ENCODE data around the gene SLC30A10.
"Not testable (repeated sequence)": the region's sequence is repeated elsewhere in the genome, so short reads cannot be mapped to it uniquely, and the experiment has no call there.

SLC30A10 gene

GRCh38 chr1:219954052-219954451 lies 25.7 kb upstream of the SLC30A10 start:
- H2AFZ ChIP-seq (ENCODE audit: low read length, unreplicated experiment) = no peak overlapping the region
- no peak overlapping the region for H3K4me3 ChIP-seq (ENCODE audit: low read depth, low read length)
- no peaks in the 10 kb centered on the region for H3K36me3 ChIP-seq (ENCODE audit: insufficient read depth, low read length)
- no peaks in the 10 kb centered on the region for H3K4me1 ChIP-seq (ENCODE audit: control insufficient read depth, insufficient read depth, low read length, unreplicated experiment)
- no peaks in the 10 kb centered on the region for H3K27me3 ChIP-seq (ENCODE audit: insufficient read depth, low read length)
- no peaks in the 10 kb centered on the region for H3K79me2 ChIP-seq (ENCODE audit: control insufficient read depth, insufficient read depth, low read length, unreplicated experiment)
- no peak overlapping the region for H3K27ac ChIP-seq (ENCODE audit: low read depth, low read length)

- H2AFZ ChIP-seq (ENCODE audit: low read length, unreplicated experiment) = no peak overlapping the region
- H3K79me2 ChIP-seq (ENCODE audit: control insufficient read depth, insufficient read depth, low read length, unreplicated experiment) = no peaks in the 10 kb centered on the region
- no peaks in the 10 kb centered on the region for H3K4me1 ChIP-seq (ENCODE audit: control insufficient read depth, insufficient read depth, low read length, unreplicated experiment)
Observed at GRCh38 chr1:219952361-219952760, 24.0 kb upstream of the SLC30A10 start.

GRCh38 chr1:219949227-219949626 lies 20.9 kb upstream of the SLC30A10 start:
- not testable (repeated sequence) for H3K79me2 ChIP-seq (ENCODE audit: control insufficient read depth, insufficient read depth, low read length, unreplicated experiment)

More at GRCh38 chr1:219952361-219952760, 24.0 kb upstream of the SLC30A10 start:
- no peak overlapping the region for H3K27ac ChIP-seq (ENCODE audit: low read depth, low read length)
- no peaks in the 10 kb centered on the region for H3K36me3 ChIP-seq (ENCODE audit: insufficient read depth, low read length)
- H3K4me3 ChIP-seq (ENCODE audit: low read depth, low read length) = no peak overlapping the region
- no peaks in the 10 kb centered on the region for H3K27me3 ChIP-seq (ENCODE audit: insufficient read depth, low read length)

GRCh38 chr1:219948766-219949165 lies 20.4 kb upstream of the SLC30A10 start:
- H2AFZ ChIP-seq (ENCODE audit: low read length, unreplicated experiment); H3K4me1 ChIP-seq (ENCODE audit: control insufficient read depth, insufficient read depth, low read length, unreplicated experiment); H3K36me3 ChIP-seq (ENCODE audit: insufficient read depth, low read length); H3K27ac ChIP-seq (ENCODE audit: low read depth, low read length); H3K79me2 ChIP-seq (ENCODE audit: control insufficient read depth, insufficient read depth, low read length, unreplicated experiment); H3K4me3 ChIP-seq (ENCODE audit: low read depth, low read length): not testable (repeated sequence)
- peaks cover 20% of the 10 kb centered on the region for H3K27me3 ChIP-seq (ENCODE audit: insufficient read depth, low read length)

More at GRCh38 chr1:219949227-219949626, 20.9 kb upstream of the SLC30A10 start:
- H3K27ac ChIP-seq (ENCODE audit: low read depth, low read length); H3K36me3 ChIP-seq (ENCODE audit: insufficient read depth, low read length); H2AFZ ChIP-seq (ENCODE audit: low read length, unreplicated experiment); H3K4me1 ChIP-seq (ENCODE audit: control insufficient read depth, insufficient read depth, low read length, unreplicated experiment); H3K4me3 ChIP-seq (ENCODE audit: low read depth, low read length): not testable (repeated sequence)
- peaks cover 20% of the 10 kb centered on the region for H3K27me3 ChIP-seq (ENCODE audit: insufficient read depth, low read length)

GRCh38 chr1:219945795-219946194 lies 17.4 kb upstream of the SLC30A10 start:
- no peak overlapping the region for H3K27ac ChIP-seq (ENCODE audit: low read depth, low read length)
- no peak overlapping the region for H3K4me3 ChIP-seq (ENCODE audit: low read depth, low read length)
- H3K27me3 ChIP-seq (ENCODE audit: insufficient read depth, low read length) = peaks cover 39% of the 10 kb centered on the region

GRCh38 chr1:219941179-219942118 lies 13.1 kb upstream of the SLC30A10 start:
- no peaks in the 10 kb centered on the region for H3K4me1 ChIP-seq (ENCODE audit: control insufficient read depth, insufficient read depth, low read length, unreplicated experiment)
- H2AFZ ChIP-seq (ENCODE audit: low read length, unreplicated experiment) = no peak overlapping the region
- H3K79me2 ChIP-seq (ENCODE audit: control insufficient read depth, insufficient read depth, low read length, unreplicated experiment) = no peaks in the 10 kb centered on the region
- peaks cover 67% of the 10 kb centered on the region for H3K27me3 ChIP-seq (ENCODE audit: insufficient read depth, low read length)
- no peak overlapping the region for H3K4me3 ChIP-seq (ENCODE audit: low read depth, low read length)
- H3K27ac ChIP-seq (ENCODE audit: low read depth, low read length) = no peak overlapping the region
- H3K36me3 ChIP-seq (ENCODE audit: insufficient read depth, low read length) = no peaks in the 10 kb centered on the region

More at GRCh38 chr1:219945795-219946194, 17.4 kb upstream of the SLC30A10 start:
- Histone ChIP-seq H3K4me1 (ENCODE audit: control insufficient read depth, insufficient read depth, low read length, unreplicated experiment) (no peaks in the 10 kb centered on the region), H3K79me2 (ENCODE audit: control insufficient read depth, insufficient read depth, low read length, unreplicated experiment) (no peaks in the 10 kb centered on the region), H2AFZ (ENCODE audit: low read length, unreplicated experiment) (no peak overlapping the region), H3K36me3 (ENCODE audit: insufficient read depth, low read length) (no peaks in the 10 kb centered on the region)

- H3K36me3 ChIP-seq (ENCODE audit: insufficient read depth, low read length) = no peaks in the 10 kb centered on the region
- H3K27me3 ChIP-seq (ENCODE audit: insufficient read depth, low read length) = peaks cover 66% of the 10 kb centered on the region
- H3K79me2 ChIP-seq (ENCODE audit: control insufficient read depth, insufficient read depth, low read length, unreplicated experiment) = no peaks in the 10 kb centered on the region
- no peak overlapping the region for H3K27ac ChIP-seq (ENCODE audit: low read depth, low read length)
- H3K4me1 ChIP-seq (ENCODE audit: control insufficient read depth, insufficient read depth, low read length, unreplicated experiment) = no peaks in the 10 kb centered on the region
- no peak overlapping the region for H3K4me3 ChIP-seq (ENCODE audit: low read depth, low read length)
- H2AFZ ChIP-seq (ENCODE audit: low read length, unreplicated experiment) = no peak overlapping the region
Observed at GRCh38 chr1:219940707-219941106, 12.3 kb upstream of the SLC30A10 start.

GRCh38 chr1:219938706-219939105 lies 10.3 kb upstream of the SLC30A10 start:
- Histone ChIP-seq H3K79me2 (ENCODE audit: control insufficient read depth, insufficient read depth, low read length, unreplicated experiment) (no peaks in the 10 kb centered on the region), H2AFZ (ENCODE audit: low read length, unreplicated experiment) (no peak overlapping the region), H3K36me3 (ENCODE audit: insufficient read depth, low read length) (no peaks in the 10 kb centered on the region), H3K27me3 (ENCODE audit: insufficient read depth, low read length) (peaks cover 66% of the 10 kb centered on the region), H3K4me1 (ENCODE audit: control insufficient read depth, insufficient read depth, low read length, unreplicated experiment) (no peaks in the 10 kb centered on the region), H3K4me3 (ENCODE audit: low read depth, low read length) (no peak overlapping the region), H3K27ac (ENCODE audit: low read depth, low read length) (no peak overlapping the region)

- H2AFZ ChIP-seq (ENCODE audit: low read length, unreplicated experiment); H3K4me3 ChIP-seq (ENCODE audit: low read depth, low read length); H3K79me2 ChIP-seq (ENCODE audit: control insufficient read depth, insufficient read depth, low read length, unreplicated experiment); H3K27ac ChIP-seq (ENCODE audit: low read depth, low read length); H3K36me3 ChIP-seq (ENCODE audit: insufficient read depth, low read length); H3K4me1 ChIP-seq (ENCODE audit: control insufficient read depth, insufficient read depth, low read length, unreplicated experiment): not testable (repeated sequence)
- H3K27me3 ChIP-seq (ENCODE audit: insufficient read depth, low read length) = peaks cover 37% of the 10 kb centered on the region
Observed at GRCh38 chr1:219933763-219934162, 5.4 kb upstream of the SLC30A10 start.

- H3K27ac ChIP-seq (ENCODE audit: low read depth, low read length) = no peak overlapping the region
- no peaks in the 10 kb centered on the region for H3K36me3 ChIP-seq (ENCODE audit: insufficient read depth, low read length)
- H2AFZ ChIP-seq (ENCODE audit: low read length, unreplicated experiment) = no peak overlapping the region
- H3K27me3 ChIP-seq (ENCODE audit: insufficient read depth, low read length) = peaks cover 45% of the 10 kb centered on the region
- no peak overlapping the region for H3K4me3 ChIP-seq (ENCODE audit: low read depth, low read length)
- H3K4me1 ChIP-seq (ENCODE audit: control insufficient read depth, insufficient read depth, low read length, unreplicated experiment) = no peaks in the 10 kb centered on the region
- no peaks in the 10 kb centered on the region for H3K79me2 ChIP-seq (ENCODE audit: control insufficient read depth, insufficient read depth, low read length, unreplicated experiment)
Observed at GRCh38 chr1:219931033-219931432, 2.7 kb upstream of the SLC30A10 start.

GRCh38 chr1:219928791-219929118 lies 398 bp upstream of the SLC30A10 start:
- Histone ChIP-seq H3K4me1 (ENCODE audit: control insufficient read depth, insufficient read depth, low read length, unreplicated experiment) (no peaks in the 10 kb centered on the region), H3K79me2 (ENCODE audit: control insufficient read depth, insufficient read depth, low read length, unreplicated experiment) (no peaks in the 10 kb centered on the region), H3K4me3 (ENCODE audit: low read depth, low read length) (0 out of 2 replicates have a peak overlapping the region, but pooled peaks have one; percentile 71), H3K27me3 (ENCODE audit: insufficient read depth, low read length) (peaks cover 48% of the 10 kb centered on the region), H2AFZ (ENCODE audit: low read length, unreplicated experiment) (no peak overlapping the region), H3K36me3 (ENCODE audit: insufficient read depth, low read length) (no peaks in the 10 kb centered on the region), H3K27ac (ENCODE audit: low read depth, low read length) (no peak overlapping the region)

Data from ACC112 (cell line).